Anterior cingulate cortex (tissue), 58 donors: ENCODE measurements around the gene RAPGEF5.

Experiments used
- DNase-seq, 58 donors: peaks; one replicate each; lab custom pipeline; 2025; lab: John Stamatoyannopoulos, UW

The RAPGEF5 gene

GRCh38 chr7:22173685-22174573, 183.0 kb downstream of the RAPGEF5 start:
- no peak for DNase-seq

GRCh38 chr7:22168129-22168634, 188.8 kb downstream of the RAPGEF5 start:
- no peak for DNase-seq

- no peak for DNase-seq
Observed at GRCh38 chr7:22167482-22167881, 189.5 kb downstream of the RAPGEF5 start.

GRCh38 chr7:22166928-22167327, 190.0 kb downstream of the RAPGEF5 start:
- no peak for DNase-seq

GRCh38 chr7:22159341-22159740, 197.6 kb downstream of the RAPGEF5 start:
- no peak for DNase-seq

GRCh38 chr7:22157552-22157951, 199.4 kb downstream of the RAPGEF5 start:
- no peak for DNase-seq

- DNase-seq, result no peak
Observed at GRCh38 chr7:22156205-22156604, 200.7 kb downstream of the RAPGEF5 start.

- DNase-seq, result peak in 1 of 58 donors; percentile 17
Observed at GRCh38 chr7:22154143-22154529, 202.8 kb downstream of the RAPGEF5 start.

GRCh38 chr7:22153432-22154142, 203.4 kb downstream of the RAPGEF5 start:
- no peak for DNase-seq

- no peak for DNase-seq
Observed at GRCh38 chr7:22152690-22153089, 204.3 kb downstream of the RAPGEF5 start.

- no peak for DNase-seq
Observed at GRCh38 chr7:22151901-22152300, 205.1 kb downstream of the RAPGEF5 start.

GRCh38 chr7:22150221-22150620, 206.7 kb downstream of the RAPGEF5 start:
- no peak for DNase-seq

- DNase-seq, result no peak
Observed at GRCh38 chr7:22147868-22148267, 209.1 kb downstream of the RAPGEF5 start.

GRCh38 chr7:22146961-22147512, 209.9 kb downstream of the RAPGEF5 start:
- DNase-seq, result no peak

- DNase-seq, result peak in 1 of 58 donors; percentile 20
Observed at GRCh38 chr7:22144950-22145349, 212.0 kb downstream of the RAPGEF5 start.

- DNase-seq, result no peak
Observed at GRCh38 chr7:22143491-22143890, 213.5 kb downstream of the RAPGEF5 start.

- DNase-seq, result peak in 3 of 58 donors; percentile 25 to 33 (median 25)
Observed at GRCh38 chr7:22142572-22142971, 214.4 kb downstream of the RAPGEF5 start.

GRCh38 chr7:22141355-22141754, 215.6 kb downstream of the RAPGEF5 start:
- DNase-seq, result no peak

- DNase-seq, result no peak
Observed at GRCh38 chr7:22140578-22140977, 216.4 kb downstream of the RAPGEF5 start.

- DNase-seq, result no peak
Observed at GRCh38 chr7:22138886-22139285, 218.1 kb downstream of the RAPGEF5 start.

GRCh38 chr7:22138106-22138505, 218.8 kb downstream of the RAPGEF5 start:
- no peak for DNase-seq
